Psoas muscle (tissue), 8 donors: ENCODE results near the gene ELAVL2. TPM values are rescaled to one million over a fixed set of nuclear protein-coding genes. Genes with fewer than 3 reads are reported as not detected.

Experiments
- ATAC-seq, 4 donors: fragments of 200-7000 bp; cut with Tn5 transposase; one replicate each; pipeline ENCODE4 v1.9.1; 2020; ENCODE audit warnings: moderate library complexity in 3 of 4, mild to moderate bottlenecking in 2 of 4
- DNase-seq, 2 donors: peaks; one replicate each; pipeline ENCODE4 v3.0.0-alpha.2; 2020
- H3K27ac ChIP-seq: fragments of 200-600 bp; one replicate; pipeline ENCODE4 v1.8.0; 2022
- H3K27me3 ChIP-seq, 3 donors: fragments of 200-600 bp in 1 of 3; one replicate each; pipeline versions ENCODE4 v1.6.1 to v1.8.0; 2013 to 2022; ENCODE audit warnings: low read length in 2 of 3, mild to moderate bottlenecking in 2 of 3, moderate library complexity in 1 of 3; ENCODE audit not compliant: insufficient read depth in 3 of 3
- H3K36me3 ChIP-seq, 2 donors: fragments of 200-600 bp in 1 of 2; one replicate each; pipeline versions ENCODE4 v1.6.1 to v1.8.0; 2013 to 2022; ENCODE audit warnings: low read depth in 1 of 2, mild to moderate bottlenecking in 1 of 2, moderate library complexity in 1 of 2; ENCODE audit not compliant: insufficient read depth in 1 of 2
- H3K4me1 ChIP-seq: fragments of 200-600 bp; one replicate; pipeline ENCODE4 v1.8.0; 2022
- H3K4me3 ChIP-seq: fragments of 200-600 bp; one replicate; pipeline ENCODE4 v1.8.0; 2022; ENCODE audit warnings: mild to moderate bottlenecking
- H3K9me3 ChIP-seq: fragments of 200-600 bp; one replicate; pipeline ENCODE4 v1.8.0; 2022
- CTCF ChIP-seq: fragments of 200-600 bp; IDR thresholded peaks from one replicate; pipeline ENCODE4 v1.8.0; 2022; ENCODE audit warnings: antibody characterized with exemption
- WGBS, 3 donors: extraction: QIAGEN DNeasy Blood & Tissue Kit; methylation state at CpG; one replicate each; pipeline versions ENCODE4 v1.1.6 to v1.1.7; 2013; 5-methylcytosine and 5-hydroxymethylcytosine counted together
- intact Hi-C, 2 donors: fragments of 100-400 bp; cut with DNase I; formaldehyde crosslinking; loops; one replicate each; pipeline versions ENCODE4 v1.11.0 to v1.14.2; 2022
- polyA plus RNA-seq, 3 donors: library from polyadenylated mRNA; stranded (reverse); fragments of 200-250 nt; gene quantifications; one replicate each; pipeline ENCODE4 v1.2.3, GENCODE V29; 2013
- total RNA-seq, 4 donors: library from RNA; stranded (reverse); fragmentation: NEBNext Ultra II Directional in 2 of 4; extraction: Animal tissue kit (Norgen Biotek cat#: 25700) in 2 of 4; gene quantifications; one replicate each; pipeline versions ENCODE4 v1.2.1 to v1.2.4, GENCODE V29; 2021 to 2023
- donor health status: healthy with polysubstance abuse.
- donor health status: DM: no; HTN: no; CAD: no; lungs with moderate emphysema.
- donor health status: Bipolar disorder and iron deficiency.
- donor health status: healthy.
- donor health status: DM: yes; HTN: yes; CAD: no.
- donor health status: DM: no; HTN: no; CAD: no.
- donor health status: DM: no; HTN: no; CAD: no.
- donor health status: DM: yes; HTN: yes; CAD: no.

Gene ELAVL2
- total and polyA plus RNA-seq, 7 donors = 0.03 to 0.32 (median 0.04) TPM; not detected in 4

GRCh38 chr9:23644326-23644725 is 181.7 kb downstream of the ELAVL2 start:
- H3K4me1 ChIP-seq = no peaks in the 10 kb centered on the region
- no peak for TF ChIP-seq CTCF
- H3K4me3 ChIP-seq = no peak overlapping the region
- H3K36me3 ChIP-seq = no peaks in the 10 kb centered on the region
- WGBS, 3 donors = 71 to 80% (median 77%) methylated on average over 6 of the region's 6 CpGs
- no peaks in the 10 kb centered on the region for H3K27me3 ChIP-seq
- no peak overlapping the region for H3K27ac ChIP-seq
- no peak for ATAC-seq
- DNase-seq = no peak
- intact Hi-C loops = no loop called here
- H3K9me3 ChIP-seq = no peaks in the 10 kb centered on the region

- Histone ChIP-seq H3K4me1 (no peaks in the 10 kb centered on the region), H3K36me3 (no peaks in the 10 kb centered on the region), H3K27ac (no peak overlapping the region), H3K27me3 (no peaks in the 10 kb centered on the region), H3K4me3 (no peak overlapping the region), H3K9me3 (no peaks in the 10 kb centered on the region)
- DNase-seq = no peak
- intact Hi-C loops = no loop called here
- TF ChIP-seq CTCF = no peak
- ATAC-seq = no peak
- WGBS, 3 donors = 89 to 100% (median 93%) methylated on average over 1 of the region's 1 CpG
These were observed 182.3 kb downstream of the ELAVL2 start for GRCh38 chr9:23643656-23644258.
